Vagina (tissue), 2 donors: ENCODE data around the gene DIS3L. TPM values are rescaled to one million over a fixed set of nuclear protein-coding genes. Genes with fewer than 3 reads are reported as not detected.
A peak's percentile ranks its signal among the peaks of the same experiment; 100 is the strongest.

Source experiments
- DNase-seq, 2 donors: peaks; one replicate each; pipeline ENCODE4 v3.0.0-alpha.2; 2017; ENCODE audit errors: extremely low spot score in 2 of 2
- H3K27ac ChIP-seq: fragments of 200-600 bp; sonication (generic); one replicate; pipeline ENCODE4 v1.5.1; 2019
- H3K27me3 ChIP-seq: fragments of 200-600 bp; sonication (generic); one replicate; pipeline ENCODE4 v1.5.1; 2019
- H3K36me3 ChIP-seq, 2 donors: fragments of 200-600 bp; sonication (generic); one replicate each; pipeline ENCODE4 v1.5.1; 2017 to 2019
- H3K4me1 ChIP-seq: fragments of 200-600 bp; sonication (generic); one replicate; pipeline ENCODE4 v1.5.1; 2019
- H3K4me3 ChIP-seq, 2 donors: fragments of 200-600 bp; sonication (generic); 1 replicate in 1 of 2; 2 replicates in 1 of 2; pipeline ENCODE4 v1.5.1; 2016 to 2019
- H3K9me3 ChIP-seq: fragments of 200-600 bp; sonication (generic); one replicate; pipeline ENCODE4 v1.5.1; 2019
- CTCF ChIP-seq, 3 experiments: fragments of 450-650 bp in 2 of 3; fragments of 200-600 bp in 1 of 3; sonication (generic) in 1 of 3; IDR thresholded peaks; one replicate each; pipeline ENCODE4 v1.5.1; 2017 to 2019; ENCODE audit warnings: antibody characterized with exemption in 3 of 3, mild to moderate bottlenecking in 2 of 3, moderate library complexity in 2 of 3
- POLR2A ChIP-seq, 2 donors: fragments of 450-650 bp; IDR thresholded peaks; one replicate each; pipeline ENCODE4 v1.6.1; 2017; ENCODE audit warnings: antibody characterized with exemption in 2 of 2, mild to moderate bottlenecking in 2 of 2, moderate library complexity in 2 of 2
- POLR2AphosphoS5 ChIP-seq, 2 donors: sonication (generic); formaldehyde crosslinking; IDR thresholded peaks; one replicate each; pipeline ENCODE4 v1.9.0; 2017; ENCODE audit warnings: antibody characterized with exemption in 2 of 2, mild to moderate bottlenecking in 2 of 2, low read depth in 1 of 2; ENCODE audit not compliant: insufficient read depth in 1 of 2
- intact Hi-C: fragments of 100-400 bp; cut with DNase I; formaldehyde crosslinking; loops from one replicate; pipeline ENCODE4 v1.15.1; 2023
- total RNA-seq: library from RNA; depleted of rRNA; stranded (reverse); fragments of >200 nt; gene quantifications from one replicate; pipeline ENCODE4 v1.2.3, GENCODE V29; 2016

Gene DIS3L
- total RNA-seq, 1 donor from 2014 or later, result 20.9 TPM

- Histone ChIP-seq H3K4me3 (no peak overlapping the region), H3K36me3 (no peaks in the 10 kb centered on the region), H3K27me3 (no peaks in the 10 kb centered on the region), H3K27ac (no peak overlapping the region), H3K4me1 (peaks cover 8% of the 10 kb centered on the region), H3K9me3 (no peaks in the 10 kb centered on the region)
- no peak for TF ChIP-seq POLR2AphosphoS5 (IDR thresholded peaks at IDR 0.05; ENCODE audit: insufficient read depth in 1 of 2, low read depth in 1 of 2)
- TF ChIP-seq POLR2A (IDR thresholded peaks at IDR 0.05), result no peak
- TF ChIP-seq CTCF (IDR thresholded peaks at IDR 0.05), result no peak
- DNase-seq, result no peak
- intact Hi-C loops, result no loop called here
These were observed 28.4 kb upstream of the DIS3L start for GRCh38 chr15:66264859-66265513.

- Histone ChIP-seq H3K9me3 (no peaks in the 10 kb centered on the region), H3K27ac (no peak overlapping the region), H3K27me3 (no peaks in the 10 kb centered on the region), H3K4me1 (peaks cover 8% of the 10 kb centered on the region), H3K36me3 (no peaks in the 10 kb centered on the region), H3K4me3 (no peak overlapping the region)
- intact Hi-C loops, result no loop called here
- no peak for DNase-seq
- TF ChIP-seq CTCF (IDR thresholded peaks at IDR 0.05), result no peak
- TF ChIP-seq POLR2AphosphoS5 (IDR thresholded peaks at IDR 0.05; ENCODE audit: insufficient read depth in 1 of 2, low read depth in 1 of 2), result peak in 1 of 2 donors; percentile 62
- TF ChIP-seq POLR2A (IDR thresholded peaks at IDR 0.05), result no peak
These were observed 23.9 kb upstream of the DIS3L start for GRCh38 chr15:66269326-66270090.

GRCh38 chr15:66270932-66271331 is 22.4 kb upstream of the DIS3L start:
- intact Hi-C loops, result no loop called here
- TF ChIP-seq POLR2A (IDR thresholded peaks at IDR 0.05), result no peak
- no peak for TF ChIP-seq POLR2AphosphoS5 (IDR thresholded peaks at IDR 0.05; ENCODE audit: insufficient read depth in 1 of 2, low read depth in 1 of 2)
- no peak for TF ChIP-seq CTCF (IDR thresholded peaks at IDR 0.05)
- Histone ChIP-seq H3K4me1 (peaks cover 8% of the 10 kb centered on the region), H3K9me3 (no peaks in the 10 kb centered on the region), H3K4me3 (no peak overlapping the region), H3K36me3 (no peaks in the 10 kb centered on the region), H3K27ac (no peak overlapping the region), H3K27me3 (no peaks in the 10 kb centered on the region)
- DNase-seq, result no peak

- Histone ChIP-seq H3K27me3 (no peaks in the 10 kb centered on the region), H3K36me3 (no peaks in the 10 kb centered on the region), H3K4me3 (no peak overlapping the region), H3K9me3 (no peaks in the 10 kb centered on the region), H3K27ac (no peak overlapping the region), H3K4me1 (no peaks in the 10 kb centered on the region)
- intact Hi-C loops, result no loop called here
- no peak for DNase-seq
- TF ChIP-seq POLR2A (IDR thresholded peaks at IDR 0.05), result no peak
- TF ChIP-seq POLR2AphosphoS5 (IDR thresholded peaks at IDR 0.05; ENCODE audit: insufficient read depth in 1 of 2, low read depth in 1 of 2), result no peak
- no peak for TF ChIP-seq CTCF (IDR thresholded peaks at IDR 0.05)
These were observed 18.0 kb upstream of the DIS3L start for GRCh38 chr15:66275352-66275751.

GRCh38 chr15:66276546-66276945 is 16.8 kb upstream of the DIS3L start:
- DNase-seq, result no peak
- Histone ChIP-seq H3K36me3 (no peaks in the 10 kb centered on the region), H3K27me3 (no peaks in the 10 kb centered on the region), H3K4me3 (no peak overlapping the region), H3K27ac (no peak overlapping the region), H3K9me3 (no peaks in the 10 kb centered on the region), H3K4me1 (no peaks in the 10 kb centered on the region)
- no peak for TF ChIP-seq POLR2A (IDR thresholded peaks at IDR 0.05)
- no peak for TF ChIP-seq POLR2AphosphoS5 (IDR thresholded peaks at IDR 0.05; ENCODE audit: insufficient read depth in 1 of 2, low read depth in 1 of 2)
- no peak for TF ChIP-seq CTCF (IDR thresholded peaks at IDR 0.05)
- intact Hi-C loops, result no loop called here
